PC-3 (cell line): ENCODE measurements around the gene ELF4.

Experiments
- EZH2 ChIP-seq: fragments of 300-600 bp; sonication (generic); IDR thresholded peaks from one replicate; pipeline ENCODE4 v1.6.1; 2017; ENCODE audit warnings: antibody characterized with exemption, mild to moderate bottlenecking, low read length; ENCODE audit not compliant: unreplicated experiment
- EZH2phosphoT487 ChIP-seq: fragments of 300-600 bp; sonication (generic); IDR thresholded peaks from 2 replicates; pipeline ENCODE4 v1.6.1; 2018; ENCODE audit warnings: mild to moderate bottlenecking, antibody characterized with exemption, low read length, borderline replicate concordance
- TF ChIP-seq, protein P1 (sequence below): fragments of 300-600 bp; sonication (generic); conservative IDR thresholded peaks from 2 replicates; pipeline ENCODE4 v1.5.1; 2017; ENCODE audit warnings: antibody characterized with exemption, low read depth, mild to moderate bottlenecking, low read length

DNA sequence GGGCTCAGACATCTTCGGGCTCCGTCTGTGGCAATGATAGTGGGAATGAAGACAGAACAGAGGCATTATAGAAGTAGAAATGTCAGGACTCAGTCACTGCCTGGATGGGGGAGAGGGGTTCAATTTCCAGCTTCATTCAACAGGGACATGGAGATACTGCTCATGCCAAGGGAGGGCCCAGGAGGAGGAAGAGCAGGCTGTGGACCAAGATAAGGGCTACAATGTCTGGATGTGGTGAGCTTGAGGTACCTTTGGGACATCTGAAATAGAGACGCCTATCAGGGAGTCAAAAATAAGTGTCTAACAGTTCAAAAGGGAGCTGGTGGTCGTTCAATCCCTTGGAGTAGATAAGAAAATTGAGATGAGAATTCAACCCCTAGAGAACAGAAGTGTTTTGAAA, 34.5 kb downstream of the ELF4 start:
- TF ChIP-seq, protein P1, sequence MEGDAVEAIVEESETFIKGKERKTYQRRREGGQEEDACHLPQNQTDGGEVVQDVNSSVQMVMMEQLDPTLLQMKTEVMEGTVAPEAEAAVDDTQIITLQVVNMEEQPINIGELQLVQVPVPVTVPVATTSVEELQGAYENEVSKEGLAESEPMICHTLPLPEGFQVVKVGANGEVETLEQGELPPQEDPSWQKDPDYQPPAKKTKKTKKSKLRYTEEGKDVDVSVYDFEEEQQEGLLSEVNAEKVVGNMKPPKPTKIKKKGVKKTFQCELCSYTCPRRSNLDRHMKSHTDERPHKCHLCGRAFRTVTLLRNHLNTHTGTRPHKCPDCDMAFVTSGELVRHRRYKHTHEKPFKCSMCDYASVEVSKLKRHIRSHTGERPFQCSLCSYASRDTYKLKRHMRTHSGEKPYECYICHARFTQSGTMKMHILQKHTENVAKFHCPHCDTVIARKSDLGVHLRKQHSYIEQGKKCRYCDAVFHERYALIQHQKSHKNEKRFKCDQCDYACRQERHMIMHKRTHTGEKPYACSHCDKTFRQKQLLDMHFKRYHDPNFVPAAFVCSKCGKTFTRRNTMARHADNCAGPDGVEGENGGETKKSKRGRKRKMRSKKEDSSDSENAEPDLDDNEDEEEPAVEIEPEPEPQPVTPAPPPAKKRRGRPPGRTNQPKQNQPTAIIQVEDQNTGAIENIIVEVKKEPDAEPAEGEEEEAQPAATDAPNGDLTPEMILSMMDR, result no peak
- TF ChIP-seq EZH2, result no peak
- no peak for TF ChIP-seq EZH2phosphoT487
